Measurements from ENCODE around the gene TGFB1I1.

DNA sequence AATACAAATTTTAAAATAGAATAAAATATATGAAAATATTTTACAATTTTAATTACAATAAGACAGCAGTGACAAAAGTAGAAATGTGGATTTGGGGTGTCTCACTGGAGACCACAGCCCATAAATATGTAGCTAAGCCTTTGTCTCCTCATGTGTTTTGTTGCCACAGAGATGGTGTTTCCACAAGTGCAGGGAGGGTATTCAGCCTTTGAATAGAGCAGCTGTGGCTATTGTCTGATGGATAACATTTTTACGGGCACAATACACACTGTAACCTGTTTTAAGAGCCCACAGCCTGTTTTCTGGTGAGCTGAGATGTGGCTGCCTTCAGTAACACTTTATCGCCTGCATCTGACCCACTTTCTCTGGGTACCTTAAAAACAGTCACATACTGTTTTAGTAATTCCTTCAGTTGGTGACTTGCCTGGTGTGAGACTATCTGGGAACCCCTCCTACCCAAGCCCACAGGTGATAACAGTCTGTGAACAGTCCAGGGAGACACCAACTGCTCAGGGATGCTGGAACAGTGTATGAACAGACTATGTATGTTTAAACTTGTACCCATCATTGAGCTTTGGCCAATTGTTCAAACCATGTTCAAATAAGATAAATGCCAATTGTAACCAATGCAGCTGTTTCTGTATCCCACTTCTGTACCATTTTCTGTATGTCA lies 47.9 kb downstream of the TGFB1I1 start:
- no peak for TF ChIP-seq RAD21 (IDR thresholded peaks at IDR 0.05; ENCODE audit: low read depth)
- no peak for TF ChIP-seq FOXM1 (IDR thresholded peaks at IDR 0.05; ENCODE audit: borderline replicate concordance, low read depth)

Measured in Ishikawa (cell line).